Dedifferentiated amniotic fluid mesenchymal stem cell (primary cell): ENCODE data around the gene CAMSAP1.
A peak's percentile ranks its signal among the peaks of the same experiment; 100 is the strongest.
"Not testable (repeated sequence)": the region's sequence is repeated elsewhere in the genome, so short reads cannot be mapped to it uniquely, and the experiment has no call there.

Experiments
- DNase-seq: peaks from one replicate; pipeline ENCODE4 v3.0.0-alpha.2; 2016; ENCODE audit errors: extremely low spot score

The CAMSAP1 gene

DNA sequence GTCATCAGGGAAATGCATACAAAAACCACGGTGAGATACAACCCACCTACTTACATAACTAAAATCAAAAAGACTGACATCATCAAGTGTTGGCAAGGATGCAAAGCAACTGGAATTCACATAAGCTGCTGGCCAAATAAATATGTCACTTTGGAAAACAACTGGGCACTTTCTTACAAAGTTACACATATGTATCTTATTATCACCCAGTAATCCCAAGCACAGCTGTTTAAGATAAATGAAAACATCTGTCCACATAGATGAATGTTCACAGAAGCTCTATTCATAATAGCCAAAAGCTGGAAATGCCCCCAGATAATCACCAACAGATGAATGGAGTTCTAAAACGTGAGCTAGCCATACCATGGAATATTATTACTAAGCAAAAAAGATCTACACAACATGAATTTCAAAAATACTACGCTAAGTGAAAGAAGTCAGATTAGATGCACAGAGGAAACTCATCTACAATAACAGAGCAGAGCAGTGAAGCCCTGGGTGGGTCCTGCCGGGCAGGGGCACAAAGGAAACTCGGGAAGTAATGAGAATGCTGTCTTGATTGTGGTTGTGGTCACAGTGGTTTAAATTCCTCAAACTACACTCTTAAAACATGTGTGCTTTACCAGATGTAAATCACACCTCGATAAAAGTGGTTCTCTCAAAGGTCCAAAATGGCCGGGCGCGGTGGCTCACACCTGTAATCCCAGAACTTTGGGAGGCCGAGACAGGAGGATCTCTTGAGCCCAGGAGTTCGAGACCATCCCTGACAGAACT, 8.5 kb downstream of the CAMSAP1 start:
- peak; percentile 59 for DNase-seq

DNA sequence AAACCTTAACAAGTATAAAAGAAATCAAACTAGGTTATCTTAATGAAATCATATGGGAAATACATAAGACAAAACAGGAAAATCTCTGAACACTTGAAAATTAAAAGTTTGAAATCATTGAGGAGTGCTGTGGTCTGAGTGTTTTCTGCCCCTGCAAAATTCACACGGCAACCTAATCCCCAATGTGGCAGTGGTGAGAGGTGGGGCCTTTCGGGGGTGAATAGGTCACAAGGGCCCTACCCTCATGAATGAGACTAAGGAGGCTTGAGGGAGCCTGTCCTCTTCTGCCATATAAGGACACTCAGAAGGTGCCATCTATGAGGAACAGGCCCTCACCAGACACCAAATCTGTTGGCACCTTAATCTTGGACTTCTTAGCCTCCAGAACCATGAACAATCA, 10.7 kb downstream of the CAMSAP1 start:
- no peak for DNase-seq

DNA sequence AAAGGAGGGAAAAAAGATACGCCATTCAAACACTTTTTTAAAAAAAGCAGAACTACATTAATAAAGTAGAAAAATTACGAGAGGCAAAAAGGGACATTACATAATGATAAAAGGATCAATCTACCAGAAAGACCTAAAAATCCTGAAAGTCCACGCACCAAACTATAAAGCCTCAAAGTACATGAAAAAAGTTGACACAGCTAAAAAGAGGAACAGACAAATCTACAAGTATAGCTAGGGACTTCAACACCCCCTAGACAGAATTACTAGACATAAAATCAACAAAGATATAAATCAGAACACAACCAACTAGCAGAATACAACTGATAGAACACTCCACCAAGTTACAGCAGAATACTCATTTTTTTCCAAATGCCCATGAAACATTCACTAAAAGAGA, 11.1 kb downstream of the CAMSAP1 start:
- DNase-seq = no peak

DNA sequence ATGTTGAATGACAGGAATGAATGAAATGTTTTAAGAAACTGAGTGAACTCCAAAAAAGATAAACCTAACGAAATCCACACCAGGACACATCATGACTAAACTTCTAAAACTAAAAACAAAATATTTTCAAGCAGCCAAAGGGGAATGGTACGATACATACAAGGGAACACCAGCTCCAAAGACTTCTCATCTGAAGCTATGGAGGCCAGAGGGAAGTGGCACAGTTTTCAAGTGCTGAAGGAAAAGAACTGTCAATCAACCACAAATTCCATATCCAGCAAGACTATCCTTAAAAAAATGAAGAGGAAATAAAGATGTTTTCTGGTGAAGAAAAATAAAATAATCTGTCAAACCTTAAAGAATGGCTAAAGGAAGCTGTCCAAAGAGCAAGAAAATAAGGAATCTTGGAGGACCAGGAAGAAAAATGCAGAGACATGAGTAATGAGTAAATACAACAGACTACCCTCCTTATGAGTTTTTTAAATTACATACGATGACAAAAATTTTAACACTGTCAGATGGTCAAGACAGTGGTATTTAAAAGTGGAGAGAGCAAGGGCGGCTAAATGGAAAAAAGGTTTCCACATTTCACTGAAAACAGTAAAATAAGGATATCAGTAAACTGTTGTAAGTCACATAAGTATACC, 12.0 kb downstream of the CAMSAP1 start:
- no peak for DNase-seq

DNA sequence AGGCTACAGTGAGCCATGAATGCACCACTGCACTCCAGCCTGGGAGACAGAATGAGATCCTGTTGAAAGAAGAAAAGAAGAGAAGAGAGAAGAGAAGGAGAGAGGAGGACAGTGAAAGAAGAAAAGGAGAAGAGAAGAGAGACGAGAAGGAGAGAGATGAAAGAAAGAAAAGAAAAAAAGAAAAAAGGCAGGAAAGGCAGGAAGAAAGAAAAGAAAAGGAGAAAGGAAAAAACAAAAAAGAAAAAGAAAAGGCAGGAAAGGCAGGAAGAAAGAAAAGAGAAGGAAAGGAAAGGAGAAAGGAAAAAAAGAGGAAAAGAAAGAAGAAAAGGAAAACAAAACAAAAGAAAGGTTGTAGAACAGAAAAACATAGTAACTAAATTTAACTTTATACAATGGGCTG, 14.2 kb downstream of the CAMSAP1 start:
- no peak for DNase-seq

DNA sequence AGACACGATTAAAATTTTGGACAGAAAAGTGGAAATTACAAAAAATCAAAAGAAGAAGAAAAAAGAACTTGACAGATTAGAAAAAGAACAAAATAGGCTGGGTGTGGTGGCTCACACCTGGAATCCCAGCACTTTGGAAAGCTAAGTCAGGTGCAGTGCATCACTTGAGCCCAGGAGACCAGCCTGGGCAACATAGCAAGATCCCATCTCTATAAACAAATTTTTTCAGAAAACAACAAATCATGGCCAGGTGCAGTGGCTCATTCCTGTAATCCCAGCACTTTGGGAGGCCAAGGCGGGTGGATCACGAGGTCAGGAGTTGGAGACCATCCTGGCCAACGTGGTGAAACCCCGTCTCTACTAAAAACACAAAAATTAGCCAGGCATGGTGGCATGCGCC, 15.0 kb downstream of the CAMSAP1 start:
- not testable (repeated sequence) for DNase-seq

DNA sequence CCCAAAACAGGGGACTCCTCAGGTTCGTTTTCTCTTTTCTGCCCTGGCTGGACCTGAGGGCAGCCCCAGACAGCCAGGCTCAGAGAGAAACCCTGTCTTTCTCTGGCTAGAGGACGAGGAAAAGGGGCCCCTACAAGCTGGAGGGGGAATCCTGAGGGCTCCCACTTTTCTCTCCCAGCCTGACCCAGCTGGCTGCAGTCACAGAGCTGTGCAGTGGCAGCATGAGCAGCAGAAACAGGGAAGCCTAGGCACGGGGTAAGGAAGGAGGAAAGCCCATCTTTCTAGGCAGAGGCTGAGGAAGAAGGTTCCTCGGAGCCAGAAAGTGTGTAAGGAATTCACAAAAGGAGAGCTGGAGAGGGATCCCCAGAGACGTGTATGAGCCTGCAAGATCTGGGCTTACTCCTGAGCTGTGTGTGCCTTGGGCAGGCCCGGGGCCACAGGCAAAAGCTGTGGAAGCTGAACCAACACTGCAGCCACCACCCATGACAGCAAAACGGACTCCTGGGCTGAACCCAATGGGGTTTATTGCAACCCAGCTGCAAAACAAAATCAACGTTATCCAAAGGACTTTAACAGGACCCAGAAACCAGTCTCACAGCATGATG, 16.2 kb downstream of the CAMSAP1 start:
- no peak for DNase-seq

DNA sequence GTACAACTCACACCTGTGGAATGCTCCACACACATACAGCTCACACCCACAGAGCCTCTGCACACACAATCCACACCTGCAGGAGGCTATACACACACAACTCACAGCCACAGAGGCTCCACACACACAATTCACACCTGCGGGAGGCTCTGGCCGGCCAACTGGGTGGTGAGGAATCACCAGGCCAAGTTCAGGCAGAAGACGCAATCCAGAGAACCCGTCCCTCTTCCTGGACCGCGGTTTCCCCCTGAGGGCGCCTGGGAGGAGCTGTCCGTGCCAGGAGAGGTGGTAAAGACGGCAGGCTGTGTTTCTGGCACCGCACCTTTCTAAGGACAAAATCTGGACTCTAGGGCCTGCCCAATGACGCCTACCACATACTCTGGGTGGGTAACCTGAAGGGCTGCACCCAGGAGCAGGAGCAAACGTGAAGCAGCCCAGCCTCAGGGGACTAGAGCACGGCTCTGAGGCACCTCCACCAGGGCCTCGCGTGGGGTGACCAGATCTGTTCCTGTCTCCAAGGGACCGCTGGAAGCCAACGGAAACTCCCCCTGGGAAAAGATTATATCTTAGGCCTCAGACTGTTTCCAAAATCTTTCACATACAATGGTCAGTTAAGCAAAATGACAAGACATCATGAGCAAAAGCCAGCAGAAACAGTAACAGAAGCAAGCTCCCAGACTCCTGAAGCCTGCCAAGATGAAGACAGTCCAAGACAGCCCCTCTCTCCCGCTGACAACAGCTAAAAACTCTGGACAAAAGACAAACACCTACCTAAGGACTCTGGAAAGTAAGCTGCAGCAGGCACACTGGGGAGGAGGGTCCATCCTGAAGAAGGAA, 16.9 kb downstream of the CAMSAP1 start:
- no peak for DNase-seq

DNA sequence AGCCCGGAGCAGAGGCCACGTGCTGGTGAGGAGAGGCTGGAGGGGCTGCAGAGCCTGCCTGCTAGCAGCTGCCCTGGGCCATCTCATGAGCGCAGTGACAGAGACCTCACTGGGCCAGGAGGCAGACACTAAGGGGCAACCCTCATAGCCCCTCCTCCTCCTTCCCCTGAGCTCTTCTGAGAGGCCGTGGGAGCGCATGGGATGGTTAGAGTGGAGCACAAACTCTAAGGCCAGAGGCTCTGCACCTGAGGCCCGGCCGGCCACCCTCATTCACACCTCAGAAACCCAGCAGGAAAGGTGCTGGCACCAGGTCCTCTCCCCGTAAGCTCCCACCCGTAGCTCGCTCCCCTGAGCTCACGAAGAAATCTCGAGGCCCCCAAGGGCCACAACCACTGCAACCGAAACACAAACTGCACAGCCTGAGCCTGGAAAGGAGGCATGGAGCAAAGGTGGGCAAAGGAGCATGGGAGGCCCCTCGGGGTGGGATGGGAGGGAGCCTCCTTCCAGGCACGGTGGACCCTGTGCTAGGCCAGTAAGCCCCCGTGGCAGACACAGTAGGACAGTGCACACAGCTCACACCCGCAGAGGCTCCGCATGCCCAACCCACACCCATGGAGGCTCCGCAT, 17.7 kb downstream of the CAMSAP1 start:
- no peak for DNase-seq

DNA sequence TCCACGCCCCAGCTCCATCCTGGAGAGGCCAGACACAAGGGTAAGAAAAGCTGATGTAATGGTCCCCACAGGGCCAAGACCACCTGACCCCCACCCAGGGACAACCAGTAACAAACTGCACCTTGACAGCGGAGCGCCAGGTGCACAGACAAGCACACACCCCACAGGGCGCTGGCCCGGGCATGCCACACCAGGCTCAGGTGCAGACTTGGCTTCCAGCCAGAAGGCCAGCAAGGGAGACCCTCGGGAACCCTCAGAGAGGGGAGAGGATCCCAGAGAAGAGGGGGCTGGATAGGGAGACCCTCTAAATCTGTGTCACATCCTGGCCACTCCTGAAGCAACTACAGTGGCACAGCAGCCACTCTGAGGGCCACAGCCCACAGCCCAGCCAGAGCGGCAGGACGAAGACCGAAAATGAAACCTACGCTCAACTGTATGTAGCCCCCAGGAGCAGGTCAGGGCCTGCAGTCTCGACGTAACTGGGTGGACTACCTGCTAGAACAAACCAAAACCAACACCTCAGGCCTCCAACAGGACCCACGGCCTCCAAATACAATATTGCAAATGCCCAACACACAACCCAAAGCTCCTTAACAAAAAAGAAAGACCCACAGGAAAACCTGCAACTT, 18.5 kb downstream of the CAMSAP1 start:
- no peak for DNase-seq

DNA sequence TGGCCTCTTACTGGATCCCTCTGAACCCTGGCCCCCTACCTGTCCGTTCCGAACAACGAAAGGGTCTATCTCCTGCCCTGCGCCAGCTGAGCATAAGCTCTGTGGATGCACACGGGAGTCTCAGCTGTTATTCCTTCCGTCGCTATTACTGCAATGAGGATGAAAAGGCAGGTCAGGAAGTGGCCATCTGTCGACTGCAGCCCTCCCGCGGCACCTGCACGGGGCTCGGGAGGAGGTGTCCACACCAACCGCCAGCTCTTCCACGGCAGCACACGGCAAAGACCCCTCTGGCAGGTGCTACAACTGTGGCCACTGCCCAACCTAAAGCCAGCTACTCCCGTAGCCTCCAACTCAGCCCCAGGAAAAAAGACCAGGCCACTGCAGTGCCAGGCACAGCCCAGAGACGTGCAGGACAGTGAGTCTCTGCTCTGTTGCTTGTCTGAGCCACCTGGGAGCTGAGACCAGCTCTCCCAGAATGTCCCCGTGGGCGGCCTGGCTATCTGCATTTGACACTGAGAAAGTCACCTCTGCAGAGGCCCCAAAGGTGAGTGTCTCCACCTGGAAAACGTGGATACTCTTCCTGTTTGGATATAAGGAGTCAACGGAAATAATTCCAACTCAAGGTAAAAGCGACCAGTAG, 19.1 kb downstream of the CAMSAP1 start:
- DNase-seq = no peak

DNA sequence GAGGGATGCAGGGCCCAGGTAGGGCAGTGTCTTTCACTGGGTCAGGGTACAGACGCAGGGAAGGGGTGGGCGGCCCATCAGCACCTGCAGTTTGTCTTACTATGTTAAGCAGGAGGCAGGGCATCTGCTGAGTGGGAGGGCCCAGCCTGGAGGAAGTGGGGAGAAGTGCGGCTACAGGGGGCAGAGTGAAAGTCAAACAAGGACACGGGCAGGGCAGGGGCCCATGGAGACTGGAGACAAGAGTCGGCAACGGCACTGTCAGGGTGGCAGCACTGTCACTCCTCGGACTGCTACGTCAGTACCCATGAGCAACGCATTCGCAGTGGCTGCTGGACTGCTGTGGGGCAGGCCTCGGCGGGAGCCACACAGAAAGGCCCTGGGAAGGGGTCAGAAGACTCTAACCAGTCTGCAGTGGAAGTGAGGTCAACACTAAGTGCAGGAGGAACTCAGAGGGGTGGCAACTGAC, 19.7 kb downstream of the CAMSAP1 start:
- DNase-seq = no peak

DNA sequence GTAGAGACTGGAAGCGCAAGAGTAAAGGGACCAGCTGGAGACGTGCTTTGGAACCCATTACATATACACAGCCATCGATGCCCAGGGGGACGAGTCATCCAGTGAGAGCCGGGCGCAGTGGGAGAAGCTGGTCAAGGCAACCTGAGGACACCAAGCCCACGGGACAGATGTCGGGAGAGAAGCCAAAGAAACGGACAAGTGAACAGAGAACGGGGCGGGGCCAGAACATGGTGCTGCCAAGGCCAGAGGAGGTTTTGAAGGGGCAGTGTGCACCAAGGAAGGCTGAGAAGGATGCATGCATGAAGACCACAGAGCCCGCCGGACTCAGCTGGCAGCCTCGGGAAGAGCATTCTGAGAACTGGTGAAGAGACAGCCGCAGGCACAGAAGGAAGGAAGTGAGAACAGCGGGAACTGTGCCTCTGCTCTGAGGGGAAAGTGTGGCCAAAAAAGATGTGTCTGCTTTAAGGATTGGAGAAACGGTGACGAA, 20.3 kb downstream of the CAMSAP1 start:
- no peak for DNase-seq

DNA sequence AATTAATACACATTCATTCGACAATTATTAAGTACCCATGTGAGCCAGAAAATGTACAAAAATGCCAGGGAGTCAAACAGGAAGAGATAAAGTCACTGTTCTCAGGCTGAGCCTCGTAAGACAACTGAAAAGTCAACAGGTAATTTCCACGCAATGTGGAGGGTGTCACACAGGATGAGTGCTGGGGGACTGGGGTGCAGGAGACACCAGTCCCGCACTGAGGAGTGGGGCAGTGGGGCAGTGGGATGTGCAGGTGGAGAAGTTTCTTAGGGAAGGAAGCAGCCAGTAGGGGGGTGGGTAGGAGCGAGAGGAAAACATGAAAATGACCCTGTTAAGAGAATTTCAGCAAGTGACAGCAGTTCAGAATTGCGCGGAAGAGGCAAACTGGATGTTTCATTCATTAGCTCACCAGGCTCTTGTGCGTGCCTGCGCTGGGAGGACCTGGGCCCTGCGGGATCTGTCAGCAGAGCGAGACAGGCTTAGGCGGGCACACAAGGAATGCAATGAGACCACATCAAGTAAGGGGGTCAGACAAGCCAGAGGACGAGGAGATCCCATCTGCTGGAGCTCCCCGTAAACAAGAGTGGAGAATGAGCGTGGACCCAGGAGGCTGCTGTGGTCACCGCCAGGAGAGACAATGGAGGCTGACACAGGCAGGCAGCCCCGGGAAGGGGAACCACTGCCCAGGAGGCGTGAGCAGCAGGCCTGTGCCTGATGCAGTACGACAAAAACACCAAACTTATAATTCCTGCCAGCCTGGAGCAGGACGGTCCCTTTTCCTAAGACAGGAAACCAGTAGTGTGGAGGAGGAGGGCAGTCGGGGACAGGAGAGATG, 21.0 kb downstream of the CAMSAP1 start:
- peak; percentile 55 for DNase-seq

DNA sequence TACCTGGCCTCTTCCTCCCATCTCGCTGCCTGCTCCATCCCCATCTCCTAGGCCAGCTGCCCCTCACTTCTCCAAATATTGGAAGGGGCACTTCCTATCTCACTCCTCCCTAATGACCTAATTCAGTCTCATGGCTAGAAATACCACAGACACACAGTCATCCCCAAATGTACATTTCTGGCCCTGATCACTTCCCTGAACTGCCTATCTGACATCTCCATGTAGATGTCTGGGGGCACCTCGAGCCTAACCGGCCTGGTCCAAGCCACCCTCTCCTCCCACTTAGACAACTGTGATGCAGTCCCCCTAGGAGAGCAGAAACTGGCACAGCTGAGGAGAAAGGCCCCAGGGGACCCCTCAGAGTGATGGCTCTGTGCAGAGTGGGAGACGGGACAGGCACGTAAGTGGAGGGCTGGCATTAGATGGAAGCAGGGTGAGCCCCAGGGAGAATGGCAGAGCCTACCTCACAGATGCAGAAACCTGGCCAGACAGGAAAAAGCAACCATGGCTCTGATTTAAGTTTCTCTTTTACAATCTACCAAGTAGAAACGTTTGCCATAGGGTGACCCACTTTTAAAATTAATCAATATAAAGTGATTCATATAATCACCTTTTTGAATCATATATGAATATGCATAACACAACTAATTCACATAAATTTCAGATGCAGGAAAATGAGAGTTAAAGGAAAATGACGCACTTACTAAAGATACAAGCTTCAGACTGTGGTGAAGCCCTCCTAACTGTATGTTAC, 22.1 kb downstream of the CAMSAP1 start:
- no peak for DNase-seq

DNA sequence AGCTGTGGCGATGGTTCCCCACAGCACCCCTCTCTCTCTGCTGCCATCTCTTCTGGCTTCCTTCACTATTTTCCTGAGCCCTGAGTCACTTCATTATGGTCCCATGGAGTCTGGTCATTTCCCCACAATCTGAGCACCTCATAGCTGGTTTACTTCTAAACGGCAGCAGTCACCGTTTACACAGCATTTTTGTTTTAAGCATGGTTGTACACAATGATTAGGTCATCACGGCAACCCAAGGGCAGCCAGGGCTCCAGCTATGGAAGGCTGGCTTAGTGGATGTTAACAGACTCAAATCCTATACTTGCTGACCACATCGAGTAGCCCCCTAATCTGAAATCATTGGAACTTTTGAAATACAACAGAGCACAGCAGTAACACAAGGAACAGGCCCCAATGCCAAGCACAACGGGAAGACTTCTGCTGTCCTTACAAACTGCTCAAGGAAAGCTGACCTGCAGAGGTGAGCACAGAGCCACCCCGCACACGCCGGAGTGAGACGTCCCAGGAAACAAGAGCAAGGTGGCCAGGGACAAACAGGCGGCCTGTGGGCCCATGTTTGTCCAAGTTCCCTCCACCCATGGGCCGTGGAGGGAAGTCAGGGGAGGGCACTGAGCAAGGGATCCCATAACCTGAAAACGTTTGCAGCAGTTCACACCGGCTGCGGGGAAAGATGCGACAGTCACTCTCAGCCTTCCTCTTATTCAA, 22.9 kb downstream of the CAMSAP1 start:
- peak; percentile 26 for DNase-seq

DNA sequence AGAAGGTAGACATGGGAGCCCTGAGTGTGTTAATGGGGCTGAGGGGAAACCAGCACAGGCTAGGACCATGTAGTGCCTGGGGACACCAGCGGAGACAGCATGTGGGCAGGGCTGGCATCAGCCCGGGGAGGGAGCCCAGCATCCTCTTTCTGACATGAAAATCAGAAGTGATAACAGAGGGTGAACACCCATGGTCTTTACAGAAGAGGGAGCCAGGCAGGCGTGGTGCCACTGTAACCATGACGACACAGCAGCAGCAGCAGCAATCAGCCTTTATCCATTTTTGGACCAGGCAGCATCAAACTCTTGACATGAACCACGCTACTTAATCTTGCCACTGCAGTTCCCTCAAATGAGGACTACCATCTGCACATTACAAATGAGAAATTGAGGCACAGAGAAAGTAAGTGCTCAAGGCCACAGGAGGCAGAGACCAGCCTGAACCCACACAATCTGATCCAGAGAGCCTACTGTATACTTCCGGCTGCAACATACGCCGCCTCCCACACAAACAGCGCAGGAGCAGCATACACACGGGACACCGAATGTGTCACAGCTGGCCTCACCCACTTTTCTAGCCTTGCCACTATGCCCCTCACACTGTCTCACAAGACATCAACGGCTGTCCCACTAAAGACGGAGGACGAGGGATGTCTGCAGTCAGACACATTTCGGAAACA, 23.8 kb downstream of the CAMSAP1 start:
- DNase-seq = no peak

DNA sequence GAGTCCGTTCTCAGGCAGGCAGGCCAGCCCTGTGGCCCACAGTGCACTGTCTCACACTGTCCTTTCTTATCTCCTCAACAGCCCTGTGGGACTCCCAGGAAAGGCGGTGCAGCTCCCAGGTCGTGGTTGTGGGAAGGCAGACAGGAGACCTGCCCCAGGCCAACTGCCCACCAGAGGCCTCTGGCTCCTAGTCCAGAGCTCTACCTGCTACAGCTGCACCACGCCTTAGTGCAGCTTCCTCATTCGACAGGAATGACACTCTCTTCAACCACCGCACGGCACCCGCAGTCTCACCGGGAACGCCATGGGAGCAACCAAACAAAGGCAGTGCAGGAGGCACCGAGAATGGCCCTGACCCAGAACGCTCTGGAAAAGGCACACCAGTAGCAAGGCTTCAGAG, 25.3 kb downstream of the CAMSAP1 start:
- DNase-seq = no peak
